A549 (cell line): ENCODE data around the gene ALOX15. TPM values are rescaled to one million over a fixed set of nuclear protein-coding genes. Genes with fewer than 3 reads are reported as not detected.
A peak's percentile ranks its signal among the peaks of the same experiment; 100 is the strongest.

Experiments
- ATAC-seq, 2 experiments: fragments of 200-7000 bp in 1 of 2; fragments of >200 bp in 1 of 2; cut with Nextera tagmentation in 1 of 2; cut with Tn5 transposase in 1 of 2; 3 replicates each; pipeline versions ENCODE4 v1.8.0 to v1.9.1; 2018 to 2020; ENCODE audit warnings: mild to moderate bottlenecking in 1 of 2, moderate library complexity in 1 of 2
- CTCF ChIA-PET: fragments of 300-600 bp; sonication (Branson Sonifier 250); formaldehyde crosslinking; extraction: SDS; loops from one replicate; lab custom pipeline; 2021; ENCODE audit warnings: antibody characterized with exemption, inconsistent platforms; lab: Yijun Ruan, JAX
- POLR2A ChIA-PET: fragments of 350-600 bp; formaldehyde crosslinking; extraction: SDS; loops from one replicate; lab custom pipeline; 2021; ENCODE audit warnings: antibody characterized with exemption, inconsistent platforms; lab: Yijun Ruan, JAX
- DNase-seq, 2 experiments: peaks; one replicate each; pipeline versions ENCODE4 v3.0.0 to v3.0.0-alpha.2; 2011 to 2016; ENCODE audit warnings: low read depth in 1 of 2, low spot score in 1 of 2
- FAIRE-seq: peaks from 2 replicates; lab custom pipeline; 2011; peaks lifted over from hg19 to GRCh38; lab: Jason Lieb, UNC
- H3K27ac ChIP-seq, 2 experiments: fragments of >200 bp; sonication (Bioruptor Twin); formaldehyde crosslinking; 3 replicates each; pipeline ENCODE4 v1.5.1; 2016 to 2017
- H3K4me1 ChIP-seq: fragments of >200 bp; sonication (Bioruptor Twin); formaldehyde crosslinking; 3 replicates; pipeline ENCODE4 v1.6.1; 2016
- H3K4me2 ChIP-seq: fragments of >200 bp; sonication (Bioruptor Twin); formaldehyde crosslinking; 3 replicates; pipeline ENCODE4 v1.6.1; 2016
- H3K4me3 ChIP-seq: fragments of >200 bp; sonication (Bioruptor Twin); formaldehyde crosslinking; 3 replicates; pipeline ENCODE4 v1.5.1; 2016
- H3K9me3 ChIP-seq: fragments of >200 bp; sonication (Bioruptor Twin); formaldehyde crosslinking; 3 replicates; pipeline ENCODE4 v1.6.1; 2016
- CBX8 ChIP-seq: fragments of 200-600 bp; sonication (generic); IDR thresholded peaks from 2 replicates; pipeline ENCODE4 v1.6.1; 2016
- CHD2 ChIP-seq: fragments of 150-350 bp; IDR thresholded peaks from 2 replicates; pipeline ENCODE4 v1.6.1; 2014; ENCODE audit warnings: low read length; ENCODE audit not compliant: partially characterized antibody
- GATA3 ChIP-seq: IDR thresholded peaks from 2 replicates; pipeline ENCODE4 v1.6.1; 2012; ENCODE audit warnings: borderline replicate concordance
- HOXB13 ChIP-seq: fragments of 250-450 bp; sonication (Bioruptor Pico); IDR thresholded peaks from 2 replicates; pipeline ENCODE4 v1.5.0; 2020; ENCODE audit warnings: low read depth, mild to moderate bottlenecking, moderate library complexity
- KDM5A ChIP-seq: fragments of 200-600 bp; sonication (generic); IDR thresholded peaks from 2 replicates; pipeline ENCODE4 v1.6.1; 2016; ENCODE audit warnings: antibody characterized with exemption, mild to moderate bottlenecking
- RCOR1 ChIP-seq: fragments of 150-350 bp; IDR thresholded peaks from 2 replicates; pipeline ENCODE4 v1.6.1; 2014; ENCODE audit warnings: antibody characterized with exemption, low read length, low read depth
- RFX5 ChIP-seq: fragments of 450-650 bp; IDR thresholded peaks from 2 replicates; pipeline ENCODE4 v1.7.1; 2014; ENCODE audit warnings: antibody characterized with exemption, mild to moderate bottlenecking, moderate library complexity
- RNF2 ChIP-seq: fragments of 200-600 bp; sonication (generic); IDR thresholded peaks from 2 replicates; pipeline ENCODE4 v1.6.1; 2016; ENCODE audit warnings: low read depth, mild to moderate bottlenecking, antibody characterized with exemption, moderate library complexity, borderline replicate concordance
- ZNF302 ChIP-seq: fragments of 250-450 bp; sonication (Bioruptor Pico); IDR thresholded peaks from 2 replicates; pipeline ENCODE4 v1.9.0; 2021; ENCODE audit warnings: inconsistent platforms, mild to moderate bottlenecking, moderate library complexity
- WGBS: methylation state at CpG from one replicate; pipeline ENCODE4 v1.1.6; 2017; ENCODE audit errors: missing lambda C conversion rate; 5-methylcytosine and 5-hydroxymethylcytosine counted together
- polyA plus RNA-seq, 4 experiments: library from polyadenylated mRNA; depleted of rRNA in 3 of 4; stranded (reverse); fragments of >200 nt; fragmentation: RNase III in 1 of 4; extraction: RNeasy Plus Mini Kit Qiagen cat#74134 plus additional on column Dnase treatment in 1 of 4; gene quantifications; 2 replicates in 3 of 4; 3 replicates in 1 of 4; pipeline ENCODE4 v1.2.3, GENCODE V29; 2011 to 2017
- TF ChIP-seq, protein P1 (sequence below): fragments of 150-350 bp; IDR thresholded peaks from 2 replicates; pipeline ENCODE4 v1.6.1; 2014; ENCODE audit warnings: low read depth, mild to moderate bottlenecking, low read length
- TF ChIP-seq, protein P2 (sequence below): fragments of >200 bp; sonication (Bioruptor Twin); formaldehyde crosslinking; IDR thresholded peaks from 3 replicates; pipeline ENCODE4 v1.6.1; 2016
- TF ChIP-seq, protein P3 (sequence below): fragments of 250-450 bp; sonication (Bioruptor Pico); IDR thresholded peaks from 2 replicates; pipeline ENCODE4 v1.5.0; 2021; ENCODE audit warnings: mild to moderate bottlenecking, moderate library complexity, borderline replicate concordance

The ALOX15 gene
- polyA plus RNA-seq, 2 of the 4 experiments (the other 2 are of a cell fraction): 0.08 to 0.12 TPM

DNA sequence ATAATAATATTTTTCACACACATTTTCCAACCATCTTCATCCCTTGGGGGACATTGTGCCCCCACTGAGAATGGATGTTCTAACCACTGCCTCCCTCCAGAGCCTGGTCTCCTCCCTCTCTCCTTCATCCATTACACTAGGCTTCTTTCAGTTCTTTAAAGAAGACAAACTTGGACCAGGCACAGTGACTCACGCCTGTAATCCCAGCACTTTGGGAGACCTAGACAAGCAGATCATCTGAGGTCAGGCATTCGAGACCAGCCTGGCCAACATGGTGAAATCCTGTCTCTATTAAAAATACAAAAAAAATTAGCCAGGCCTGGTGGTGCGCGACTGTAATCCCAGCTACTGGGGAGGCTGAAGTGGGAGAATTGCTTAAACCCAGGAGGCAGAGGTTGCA lies 6.5 kb downstream of the ALOX15 start (continued):
- no peak for TF ChIP-seq HOXB13 (CRISPR knock-in tag)
- TF ChIP-seq CBX8: no peak
- no peak for TF ChIP-seq RNF2

DNA sequence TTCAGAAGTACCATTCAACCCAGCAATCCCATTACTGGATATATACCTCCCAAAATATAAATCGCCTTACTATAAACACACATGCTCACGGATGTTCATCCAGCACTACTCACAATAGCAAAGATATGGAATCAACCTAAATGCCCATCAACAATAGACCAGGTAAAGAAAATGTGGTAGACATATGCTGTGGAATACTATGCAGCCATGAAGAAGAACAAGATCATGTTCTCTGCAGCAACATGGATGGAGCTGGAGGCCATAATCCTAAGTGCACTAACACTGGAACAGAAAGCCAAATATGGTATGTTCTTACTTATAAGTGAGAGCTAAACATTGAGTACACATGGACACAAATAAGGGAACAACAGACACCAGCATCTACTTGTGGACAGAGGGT lies 7.8 kb downstream of the ALOX15 start:
- TF ChIP-seq ZNF302 (CRISPR knock-in tag) (peak; percentile 14; the same call in 1 of the 2 replicates), GATA3 (no peak)
- Histone ChIP-seq H3K4me3 (no peak overlapping the region), H3K4me1 (no peaks in the 10 kb centered on the region), H3K4me2 (no peak overlapping the region), H3K9me3 (no peaks in the 10 kb centered on the region), H3K27ac (no peak overlapping the region)
- POLR2A ChIA-PET: no interaction called here
- peak; percentile 73 for FAIRE-seq
- no peak for DNase-seq
- WGBS: 77% methylated on average over 2 of the region's 2 CpGs
- ATAC-seq: no peak
- CTCF ChIA-PET: interaction anchor here (0.7 to 6.6 kb wide), 7 partner anchors 8 to 256 kb away, joined by 3 to 78 read pairs (median 4); no protein-coding TSS in a partner anchor

DNA sequence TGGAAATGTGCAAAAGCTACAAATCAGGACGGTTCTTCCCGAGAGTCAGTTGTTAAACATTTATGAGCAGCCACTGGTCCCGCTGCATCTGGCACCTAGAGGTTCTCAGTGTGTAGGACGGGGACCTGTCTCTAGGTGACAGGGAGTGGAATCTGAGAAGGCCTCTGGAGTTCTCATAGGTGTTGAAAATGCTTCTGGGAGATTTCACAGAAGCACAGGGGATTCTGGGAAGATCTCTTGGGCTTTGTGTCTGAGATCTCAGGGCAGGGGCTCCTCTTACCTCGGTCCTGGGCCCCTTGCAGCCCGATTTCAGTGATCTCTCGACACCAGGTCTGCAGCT lies 8.9 kb downstream of the ALOX15 start:
- no peak overlapping the region for H3K4me2 ChIP-seq
- H3K4me1 ChIP-seq: no peaks in the 10 kb centered on the region
- WGBS: 38% methylated on average over 7 of the region's 7 CpGs
- no peak for TF ChIP-seq CHD2
- TF ChIP-seq, all 56 proteins: peak for 0
- H3K27ac ChIP-seq: no peak overlapping the region
- no peaks in the 10 kb centered on the region for H3K9me3 ChIP-seq
- DNase-seq (peak in 1 of 2 experiments; percentile 28), FAIRE-seq (no peak), ATAC-seq (peak; percentile 23 to 49; a peak in 4 of 6 replicates)
- H3K4me3 ChIP-seq: no peak overlapping the region
- POLR2A ChIA-PET: no interaction called here
- CTCF ChIA-PET: interaction anchor here (0.6 to 6.6 kb wide), 12 partner anchors 10 to 257 kb away, joined by 3 to 78 read pairs (median 3); partner anchors contain the start of gene SMTNL2

DNA sequence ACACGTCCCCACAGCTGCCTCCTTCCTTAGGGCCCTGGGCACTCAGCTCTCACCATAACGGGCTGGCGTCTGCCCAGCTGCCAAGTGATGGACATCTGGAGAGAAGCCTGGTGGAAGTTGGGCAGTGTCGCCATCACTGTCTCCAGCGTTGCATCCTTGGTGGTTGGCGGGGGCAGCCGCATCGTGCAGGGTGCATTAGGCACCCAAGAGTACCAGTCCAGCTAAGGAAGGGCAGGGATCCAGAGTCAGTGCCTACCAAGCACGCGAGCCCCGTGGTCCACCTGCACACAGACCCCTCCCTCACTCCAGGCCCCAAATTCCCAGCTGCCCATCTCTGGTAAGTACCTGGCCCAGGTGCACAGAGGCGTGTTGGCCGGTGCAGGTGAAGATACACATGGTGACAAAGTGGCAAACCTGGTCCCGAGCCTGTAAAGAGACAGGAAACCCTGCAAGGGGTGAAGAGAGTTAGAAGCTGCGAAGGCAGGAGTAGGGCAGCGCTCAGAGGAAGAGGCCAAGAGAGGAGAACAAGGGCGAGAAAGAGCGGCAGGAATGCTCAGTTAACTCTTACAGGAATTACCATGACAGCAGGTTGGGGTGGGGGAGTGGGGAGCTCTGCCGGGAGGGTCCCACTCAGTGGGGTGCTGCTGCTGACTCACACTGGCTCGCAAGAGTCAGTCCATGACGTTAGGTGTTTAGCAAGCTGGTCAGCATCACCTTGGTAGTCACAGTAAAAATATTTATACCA lies 9.5 kb downstream of the ALOX15 start:
- TF ChIP-seq ZNF302 (CRISPR knock-in tag) (no peak), GATA3 (no peak), RFX5 (no peak), KDM5A (no peak), RCOR1 (no peak)
- TF ChIP-seq, protein P1, sequence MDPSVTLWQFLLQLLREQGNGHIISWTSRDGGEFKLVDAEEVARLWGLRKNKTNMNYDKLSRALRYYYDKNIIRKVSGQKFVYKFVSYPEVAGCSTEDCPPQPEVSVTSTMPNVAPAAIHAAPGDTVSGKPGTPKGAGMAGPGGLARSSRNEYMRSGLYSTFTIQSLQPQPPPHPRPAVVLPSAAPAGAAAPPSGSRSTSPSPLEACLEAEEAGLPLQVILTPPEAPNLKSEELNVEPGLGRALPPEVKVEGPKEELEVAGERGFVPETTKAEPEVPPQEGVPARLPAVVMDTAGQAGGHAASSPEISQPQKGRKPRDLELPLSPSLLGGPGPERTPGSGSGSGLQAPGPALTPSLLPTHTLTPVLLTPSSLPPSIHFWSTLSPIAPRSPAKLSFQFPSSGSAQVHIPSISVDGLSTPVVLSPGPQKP: no peak
- TF ChIP-seq, protein P2, sequence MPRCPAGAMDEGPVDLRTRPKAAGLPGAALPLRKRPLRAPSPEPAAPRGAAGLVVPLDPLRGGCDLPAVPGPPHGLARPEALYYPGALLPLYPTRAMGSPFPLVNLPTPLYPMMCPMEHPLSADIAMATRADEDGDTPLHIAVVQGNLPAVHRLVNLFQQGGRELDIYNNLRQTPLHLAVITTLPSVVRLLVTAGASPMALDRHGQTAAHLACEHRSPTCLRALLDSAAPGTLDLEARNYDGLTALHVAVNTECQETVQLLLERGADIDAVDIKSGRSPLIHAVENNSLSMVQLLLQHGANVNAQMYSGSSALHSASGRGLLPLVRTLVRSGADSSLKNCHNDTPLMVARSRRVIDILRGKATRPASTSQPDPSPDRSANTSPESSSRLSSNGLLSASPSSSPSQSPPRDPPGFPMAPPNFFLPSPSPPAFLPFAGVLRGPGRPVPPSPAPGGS: no peak
- TF ChIP-seq, protein P3, sequence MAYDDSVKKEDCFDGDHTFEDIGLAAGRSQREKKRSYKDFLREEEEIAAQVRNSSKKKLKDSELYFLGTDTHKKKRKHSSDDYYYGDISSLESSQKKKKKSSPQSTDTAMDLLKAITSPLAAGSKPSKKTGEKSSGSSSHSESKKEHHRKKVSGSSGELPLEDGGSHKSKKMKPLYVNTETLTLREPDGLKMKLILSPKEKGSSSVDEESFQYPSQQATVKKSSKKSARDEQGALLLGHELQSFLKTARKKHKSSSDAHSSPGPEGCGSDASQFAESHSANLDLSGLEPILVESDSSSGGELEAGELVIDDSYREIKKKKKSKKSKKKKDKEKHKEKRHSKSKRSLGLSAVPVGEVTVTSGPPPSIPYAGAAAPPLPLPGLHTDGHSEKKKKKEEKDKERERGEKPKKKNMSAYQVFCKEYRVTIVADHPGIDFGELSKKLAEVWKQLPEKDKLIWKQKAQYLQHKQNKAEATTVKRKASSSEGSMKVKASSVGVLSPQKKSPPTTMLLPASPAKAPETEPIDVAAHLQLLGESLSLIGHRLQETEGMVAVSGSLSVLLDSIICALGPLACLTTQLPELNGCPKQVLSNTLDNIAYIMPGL: no peak
- no peaks in the 10 kb centered on the region for H3K9me3 ChIP-seq
- ATAC-seq (peak; percentile 19 to 30; a peak in 5 of 6 replicates), DNase-seq (no peak), FAIRE-seq (no peak)
- H3K4me2 ChIP-seq: no peak overlapping the region
- CTCF ChIA-PET: interaction anchor here (0.6 to 6.6 kb wide), 12 partner anchors 10 to 257 kb away, joined by 3 to 78 read pairs (median 4); partner anchors contain the start of gene SMTNL2
- H3K27ac ChIP-seq: no peak overlapping the region
- H3K4me1 ChIP-seq: no peaks in the 10 kb centered on the region
- no peak overlapping the region for H3K4me3 ChIP-seq
- POLR2A ChIA-PET: no interaction called here
- 70% methylated on average over 21 of the region's 21 CpGs for WGBS
